IMR-90 (cell line): Measurements from ENCODE around the gene SPNS1.
"Not testable (repeated sequence)": the region's sequence is repeated elsewhere in the genome, so short reads cannot be mapped to it uniquely, and the experiment has no call there.

Source experiments
- BHLHE40 ChIP-seq: fragments of 150-350 bp; IDR thresholded peaks from 2 replicates; pipeline ENCODE4 v1.6.1; 2016; ENCODE audit warnings: mild to moderate bottlenecking, low read depth, low read length
- CTCF ChIP-seq: conservative IDR thresholded peaks from 2 replicates; pipeline ENCODE4 v1.5.1; 2012; ENCODE audit warnings: mild to moderate bottlenecking, low read depth, low read length, improper control_type of control experiment
- RAD21 ChIP-seq: IDR thresholded peaks from 2 replicates; pipeline ENCODE4 v1.6.1; 2012; ENCODE audit warnings: low read length, improper control_type of control experiment
- TF ChIP-seq, protein P1 (sequence below): fragments of 150-350 bp; IDR thresholded peaks from 2 replicates; pipeline ENCODE4 v1.6.1; 2017; ENCODE audit warnings: mild to moderate bottlenecking, antibody characterized with exemption, low read length, low read depth

DNA sequence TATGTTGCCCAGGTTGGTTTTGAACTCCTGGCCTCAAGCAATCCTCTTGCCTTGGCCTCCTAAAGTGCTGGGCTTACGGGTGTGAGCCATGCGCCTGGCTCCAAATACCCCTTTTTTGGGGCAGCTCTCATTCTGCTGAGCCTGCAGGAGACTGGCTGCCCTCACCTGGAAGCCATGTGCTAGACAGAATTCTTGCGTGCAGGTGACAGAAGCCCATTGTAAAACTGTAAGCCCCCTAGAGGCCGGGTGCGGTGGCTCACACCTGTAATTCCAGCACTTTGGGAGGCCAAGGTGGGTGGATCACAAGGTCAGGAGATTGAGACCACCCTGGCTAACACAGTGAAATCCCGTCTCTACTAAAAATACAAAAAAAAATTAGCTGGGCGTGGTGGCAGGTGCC is 5.8 kb downstream of the SPNS1 start:
- TF ChIP-seq CTCF, RAD21, BHLHE40: not testable (repeated sequence)
- TF ChIP-seq, protein P1, sequence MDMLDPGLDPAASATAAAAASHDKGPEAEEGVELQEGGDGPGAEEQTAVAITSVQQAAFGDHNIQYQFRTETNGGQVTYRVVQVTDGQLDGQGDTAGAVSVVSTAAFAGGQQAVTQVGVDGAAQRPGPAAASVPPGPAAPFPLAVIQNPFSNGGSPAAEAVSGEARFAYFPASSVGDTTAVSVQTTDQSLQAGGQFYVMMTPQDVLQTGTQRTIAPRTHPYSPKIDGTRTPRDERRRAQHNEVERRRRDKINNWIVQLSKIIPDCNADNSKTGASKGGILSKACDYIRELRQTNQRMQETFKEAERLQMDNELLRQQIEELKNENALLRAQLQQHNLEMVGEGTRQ, result not testable (repeated sequence)
